Spleen (tissue), 11 donors: Measurements from ENCODE around the gene KCNQ1. TPM values are rescaled to one million over a fixed set of nuclear protein-coding genes. Genes with fewer than 3 reads are reported as not detected.

Source experiments
- DNase-seq: peaks from one replicate; pipeline ENCODE4 v3.0.0-alpha.2; 2020
- H3K27ac ChIP-seq, 8 donors: fragments of 200-600 bp; sonication (generic) in 7 of 8; 1 replicate in 4 of 8; 2 replicates in 4 of 8; pipeline versions ENCODE4 v1.5.0 to v1.8.0; 2016 to 2021; ENCODE audit warnings: inconsistent platforms in 4 of 8, mild to moderate bottlenecking in 4 of 8, moderate library complexity in 1 of 8
- H3K27me3 ChIP-seq, 7 donors: fragments of 200-600 bp; sonication (generic) in 6 of 7; replicated peaks in 1 of 7; 1 replicate in 4 of 7; 2 replicates in 3 of 7; pipeline versions ENCODE4 v1.5.0 to v1.8.0; 2016 to 2021; ENCODE audit warnings: inconsistent platforms in 3 of 7, mild to moderate bottlenecking in 1 of 7
- H3K36me3 ChIP-seq, 6 donors: fragments of 200-600 bp; sonication (generic) in 5 of 6; 1 replicate in 4 of 6; 2 replicates in 2 of 6; pipeline versions ENCODE4 v1.5.0 to v1.8.0; 2016 to 2021; ENCODE audit warnings: inconsistent platforms in 2 of 6
- H3K4me1 ChIP-seq, 6 donors: fragments of 200-600 bp; sonication (generic) in 5 of 6; 1 replicate in 3 of 6; 2 replicates in 3 of 6; pipeline versions ENCODE4 v1.5.0 to v1.8.0; 2016 to 2021; ENCODE audit warnings: inconsistent platforms in 3 of 6
- H3K4me3 ChIP-seq, 8 donors: fragments of 200-600 bp; sonication (generic) in 7 of 8; 1 replicate in 4 of 8; 2 replicates in 4 of 8; pipeline versions ENCODE4 v1.5.0 to v1.8.0; 2016 to 2021; ENCODE audit warnings: inconsistent platforms in 4 of 8, mild to moderate bottlenecking in 4 of 8, moderate library complexity in 2 of 8
- H3K9me3 ChIP-seq, 8 donors: fragments of 200-600 bp; sonication (generic) in 7 of 8; 1 replicate in 4 of 8; 2 replicates in 4 of 8; pipeline versions ENCODE4 v1.5.0 to v1.8.0; 2016 to 2021; ENCODE audit warnings: inconsistent platforms in 4 of 8
- POLR2A ChIP-seq, 3 donors: fragments of 450-650 bp; IDR thresholded peaks; one replicate each; pipeline ENCODE4 v1.5.1; 2017; ENCODE audit warnings: antibody characterized with exemption in 3 of 3, mild to moderate bottlenecking in 1 of 3
- POLR2AphosphoS5 ChIP-seq, 3 donors: sonication (generic); formaldehyde crosslinking; IDR thresholded peaks; one replicate each; pipeline ENCODE4 v1.5.1; 2017; ENCODE audit warnings: antibody characterized with exemption in 3 of 3
- WGBS, 5 donors: extraction: QIAGEN DNeasy Blood & Tissue Kit in 3 of 5; methylation state at CpG; one replicate each; pipeline versions ENCODE4 v1.1.5 to v1.1.7; 2013 to 2018; 5-methylcytosine and 5-hydroxymethylcytosine counted together
- intact Hi-C: fragments of 100-400 bp; cut with DNase I; formaldehyde crosslinking; loops from one replicate; pipeline ENCODE4 v1.15.0; 2023; ENCODE audit warnings: low total_unique reads
- polyA plus RNA-seq, 3 donors: library from polyadenylated mRNA; stranded (reverse); fragments of 200-250 nt; gene quantifications; one replicate each; pipeline ENCODE4 v1.2.1, GENCODE V29; 2013
- total RNA-seq, 7 donors: library from RNA; depleted of rRNA in 3 of 7; stranded (reverse); fragments of >200 nt in 3 of 7; fragmentation: NEBNext Ultra II Directional in 4 of 7; extraction: Animal tissue kit (Norgen Biotek cat#: 25700) in 4 of 7; gene quantifications; one replicate each; pipeline versions ENCODE4 v1.1.0 to v1.2.1, GENCODE V29; 2016 to 2021
- TF ChIP-seq, protein P1 (sequence below), 11 experiments: fragments of 200-600 bp in 7 of 11; fragments of 450-650 bp in 4 of 11; sonication (generic) in 4 of 11; IDR thresholded peaks in 8 of 11; conservative IDR thresholded peaks in 3 of 11; 1 replicate in 7 of 11; 2 replicates in 4 of 11; pipeline versions ENCODE4 v1.4.0 to v1.8.0; 2016 to 2021; ENCODE audit warnings: antibody characterized with exemption in 11 of 11, inconsistent platforms in 4 of 11, mild to moderate bottlenecking in 1 of 11
- donor health status: healthy with polysubstance abuse.
- donor health status: DM: no; HTN: no; CAD: no; lungs with moderate emphysema.
- donor health status: DM: no; HTN: no; CAD: no.
- donor health status: Bipolar disorder and iron deficiency.
- donor health status: healthy.
- donor health status: DM: no; HTN: no; CAD: no.
- donor health status: DM: yes; HTN: yes; CAD: no.

The KCNQ1 gene
- total and polyA plus RNA-seq, 10 donors, result 3.3 to 21.6 (median 13.5) TPM

DNA sequence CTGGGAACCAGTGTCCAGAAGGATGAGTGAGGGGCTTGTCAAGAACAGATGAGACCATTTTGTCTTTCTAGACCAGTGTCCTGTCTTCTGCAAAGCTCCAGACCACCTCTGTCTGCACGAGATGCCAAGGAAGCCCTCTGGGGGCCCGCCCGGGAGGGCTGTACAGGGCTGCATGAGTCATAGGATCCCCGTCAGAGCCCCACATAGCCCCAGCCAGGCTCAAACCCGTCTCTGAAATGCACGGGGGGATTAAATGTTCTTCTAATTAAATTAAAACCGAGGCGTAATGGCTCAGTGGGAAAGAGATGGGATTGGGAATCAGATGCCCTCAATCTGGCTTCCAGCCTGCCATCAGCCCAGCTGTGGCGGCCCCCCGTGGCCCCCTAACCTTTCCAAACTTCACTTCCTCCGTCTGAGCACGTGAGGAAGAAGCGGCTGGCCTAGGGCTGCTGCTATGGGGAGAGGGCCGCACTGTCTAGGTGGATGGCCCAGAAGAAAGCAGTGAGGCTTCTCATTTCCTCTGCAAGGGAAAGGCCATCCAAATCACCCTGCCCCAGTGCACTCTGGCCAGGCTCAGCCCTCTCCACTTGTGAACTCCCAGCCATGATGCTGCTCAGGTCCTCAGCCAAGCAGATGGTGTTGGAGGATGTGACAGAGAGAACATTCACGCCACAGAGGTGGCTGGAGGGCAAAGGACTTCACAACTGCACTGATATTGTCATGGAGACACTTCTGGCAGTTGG, 222.2 kb downstream of the KCNQ1 start:
- peak; percentile 35 for DNase-seq
- Histone ChIP-seq H3K4me1 (no peaks in the 10 kb centered on the region), H3K4me3 (no peak overlapping the region), H3K27me3 (no peaks in the 10 kb centered on the region), H3K9me3 (peaks cover 0 to under 1% (median 0%) of the 10 kb centered on the region in 8 donors), H3K36me3 (peaks cover 0 to 48% (median 6%) of the 10 kb centered on the region in 6 donors), H3K27ac (no peak overlapping the region)
- intact Hi-C loops, result no loop called here
- TF ChIP-seq, protein P1, sequence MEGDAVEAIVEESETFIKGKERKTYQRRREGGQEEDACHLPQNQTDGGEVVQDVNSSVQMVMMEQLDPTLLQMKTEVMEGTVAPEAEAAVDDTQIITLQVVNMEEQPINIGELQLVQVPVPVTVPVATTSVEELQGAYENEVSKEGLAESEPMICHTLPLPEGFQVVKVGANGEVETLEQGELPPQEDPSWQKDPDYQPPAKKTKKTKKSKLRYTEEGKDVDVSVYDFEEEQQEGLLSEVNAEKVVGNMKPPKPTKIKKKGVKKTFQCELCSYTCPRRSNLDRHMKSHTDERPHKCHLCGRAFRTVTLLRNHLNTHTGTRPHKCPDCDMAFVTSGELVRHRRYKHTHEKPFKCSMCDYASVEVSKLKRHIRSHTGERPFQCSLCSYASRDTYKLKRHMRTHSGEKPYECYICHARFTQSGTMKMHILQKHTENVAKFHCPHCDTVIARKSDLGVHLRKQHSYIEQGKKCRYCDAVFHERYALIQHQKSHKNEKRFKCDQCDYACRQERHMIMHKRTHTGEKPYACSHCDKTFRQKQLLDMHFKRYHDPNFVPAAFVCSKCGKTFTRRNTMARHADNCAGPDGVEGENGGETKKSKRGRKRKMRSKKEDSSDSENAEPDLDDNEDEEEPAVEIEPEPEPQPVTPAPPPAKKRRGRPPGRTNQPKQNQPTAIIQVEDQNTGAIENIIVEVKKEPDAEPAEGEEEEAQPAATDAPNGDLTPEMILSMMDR (IDR thresholded peaks at IDR 0.05 in 8 of 11, conservative IDR thresholded peaks at IDR 0.05 in 3 of 11), result no peak
- TF ChIP-seq POLR2AphosphoS5 (IDR thresholded peaks at IDR 0.05), result no peak
- no peak for TF ChIP-seq POLR2A (IDR thresholded peaks at IDR 0.05)
- 77 to 93% (median 83%) methylated on average over 14 to 15 of the region's 15 CpGs for WGBS, 5 donors

DNA sequence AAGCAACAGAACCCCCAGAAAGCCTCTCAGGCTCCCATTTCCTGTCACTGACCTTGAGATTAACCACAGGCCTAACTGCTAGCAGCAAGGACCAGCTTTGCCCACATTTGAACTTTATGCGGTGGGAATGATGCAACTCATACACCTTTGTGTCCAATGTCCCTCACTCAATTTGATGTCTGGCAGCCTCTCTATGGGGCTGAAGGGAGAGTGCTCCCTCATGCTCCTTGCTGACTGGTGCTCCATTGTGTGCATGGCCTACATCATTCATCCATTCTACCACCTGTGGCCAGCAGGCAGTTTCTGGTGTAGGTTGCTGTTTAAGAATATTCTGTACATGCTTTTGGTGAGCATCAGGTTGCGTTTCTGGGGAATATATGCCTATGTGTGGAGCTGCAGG, 223.1 kb downstream of the KCNQ1 start:
- Histone ChIP-seq H3K27ac (no peak overlapping the region), H3K36me3 (peaks cover 0 to 39% (median under 1%) of the 10 kb centered on the region in 6 donors), H3K27me3 (no peaks in the 10 kb centered on the region), H3K4me1 (no peaks in the 10 kb centered on the region), H3K9me3 (no peaks in the 10 kb centered on the region), H3K4me3 (no peak overlapping the region)
- TF ChIP-seq, protein P1 (IDR thresholded peaks at IDR 0.05 in 8 of 11, conservative IDR thresholded peaks at IDR 0.05 in 3 of 11), result no peak
- TF ChIP-seq POLR2A (IDR thresholded peaks at IDR 0.05) (no peak), POLR2AphosphoS5 (IDR thresholded peaks at IDR 0.05) (no peak)
- DNase-seq, result peak; percentile 11
- intact Hi-C loops, result no loop called here
- WGBS, 5 donors, result 77 to 100% (median 88%) methylated on average over 2 of the region's 2 CpGs

DNA sequence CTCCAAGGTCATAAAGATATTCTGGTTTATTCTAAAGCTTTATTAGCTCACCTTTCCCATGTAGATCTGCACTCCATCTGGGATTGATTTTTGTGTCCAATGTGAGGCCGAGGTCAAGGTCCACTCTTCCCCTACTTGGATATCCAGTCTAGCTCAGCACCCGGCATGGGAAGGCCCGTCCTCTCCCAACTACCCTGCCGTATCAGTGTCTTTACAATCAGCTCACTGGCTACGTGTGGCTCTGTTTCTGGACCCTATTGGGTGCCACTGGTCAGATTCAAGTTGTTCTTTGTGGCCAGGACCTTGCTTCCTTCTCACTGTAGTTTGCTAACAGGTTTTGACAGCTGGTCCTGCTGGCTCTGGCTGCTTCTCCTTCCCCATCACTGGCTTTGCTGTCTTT, 224.1 kb downstream of the KCNQ1 start:
- H3K27me3 ChIP-seq, result no peaks in the 10 kb centered on the region
- peak; percentile 25 for DNase-seq
- H3K4me3 ChIP-seq, result no peak overlapping the region
- WGBS, 5 donors, result 84 to 95% (median 90%) methylated on average over 5 of the region's 5 CpGs
- TF ChIP-seq, protein P1 (IDR thresholded peaks at IDR 0.05 in 8 of 11, conservative IDR thresholded peaks at IDR 0.05 in 3 of 11), result no peak
- TF ChIP-seq POLR2A (IDR thresholded peaks at IDR 0.05) (no peak), POLR2AphosphoS5 (IDR thresholded peaks at IDR 0.05) (no peak)
- H3K4me1 ChIP-seq, result peaks cover 0 to 7% (median 1%) of the 10 kb centered on the region in 6 donors
- peaks cover 0 to 29% (median 0%) of the 10 kb centered on the region in 6 donors for H3K36me3 ChIP-seq
- intact Hi-C loops, result no loop called here
- no peaks in the 10 kb centered on the region for H3K9me3 ChIP-seq
- H3K27ac ChIP-seq, result no peak overlapping the region

DNA sequence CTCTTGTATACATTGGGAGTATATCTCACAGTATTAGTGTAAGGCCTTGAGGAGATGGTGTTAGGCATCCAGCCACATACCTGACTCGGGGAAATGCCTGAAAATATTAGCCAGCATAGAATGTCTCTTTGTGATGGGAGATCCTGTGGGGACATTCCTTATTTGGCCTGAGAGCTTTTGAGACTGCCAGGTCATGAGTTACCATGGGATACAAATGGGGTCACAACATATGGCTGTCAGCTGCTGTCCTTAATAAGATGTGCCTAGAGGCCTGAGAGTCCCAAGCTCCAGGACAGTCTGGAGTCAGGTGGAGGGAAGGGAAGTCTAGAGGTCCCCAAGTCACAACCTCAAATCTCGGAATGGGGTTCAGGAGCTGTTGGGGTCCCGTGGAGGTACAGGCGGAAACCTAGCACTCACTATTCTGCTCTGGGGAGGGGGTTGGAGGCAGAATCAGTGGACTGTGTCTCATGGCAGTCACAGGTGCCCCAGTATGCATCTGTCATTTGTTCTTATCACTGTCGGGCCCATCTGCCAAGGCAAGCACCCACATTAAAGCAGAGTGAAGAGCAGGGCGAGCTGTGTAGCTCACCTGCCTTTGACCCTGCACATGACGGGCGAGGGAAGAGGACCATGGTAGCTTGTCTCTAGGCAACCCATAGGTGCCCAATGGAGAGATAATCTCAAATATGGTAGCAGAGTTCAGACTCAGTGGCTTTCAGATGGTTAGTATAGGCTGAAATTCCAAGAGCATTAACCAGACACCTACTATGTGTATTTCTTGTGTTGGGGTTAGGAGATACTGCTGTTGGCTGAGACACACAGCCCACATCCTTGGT, 225.0 kb downstream of the KCNQ1 start:
- no peaks in the 10 kb centered on the region for H3K9me3 ChIP-seq
- peaks cover 0 to 16% (median 6%) of the 10 kb centered on the region in 6 donors for H3K4me1 ChIP-seq
- DNase-seq, result no peak
- H3K27me3 ChIP-seq, result no peaks in the 10 kb centered on the region
- TF ChIP-seq, protein P1 (IDR thresholded peaks at IDR 0.05 in 8 of 11, conservative IDR thresholded peaks at IDR 0.05 in 3 of 11), result no peak
- TF ChIP-seq POLR2AphosphoS5 (IDR thresholded peaks at IDR 0.05) (no peak), POLR2A (IDR thresholded peaks at IDR 0.05) (no peak)
- peaks cover 0 to 23% (median 0%) of the 10 kb centered on the region in 6 donors for H3K36me3 ChIP-seq
- no peak overlapping the region for H3K4me3 ChIP-seq
- no peak overlapping the region for H3K27ac ChIP-seq
- WGBS, 5 donors, result 91 to 96% (median 93%) methylated on average over 8 of the region's 8 CpGs
- intact Hi-C loops, result no loop called here
